Fibroblast of peridontal ligament (primary cell): ENCODE data around the gene DUSP7.

Experiments
- DNase-seq: peaks from one replicate; pipeline ENCODE4 v3.0.0-alpha.2; 2010; ENCODE audit errors: extremely low read depth

DUSP7 gene

GRCh38 chr3:52086461-52086860, 30.1 kb upstream of the DUSP7 start:
- no peak for DNase-seq

DNA sequence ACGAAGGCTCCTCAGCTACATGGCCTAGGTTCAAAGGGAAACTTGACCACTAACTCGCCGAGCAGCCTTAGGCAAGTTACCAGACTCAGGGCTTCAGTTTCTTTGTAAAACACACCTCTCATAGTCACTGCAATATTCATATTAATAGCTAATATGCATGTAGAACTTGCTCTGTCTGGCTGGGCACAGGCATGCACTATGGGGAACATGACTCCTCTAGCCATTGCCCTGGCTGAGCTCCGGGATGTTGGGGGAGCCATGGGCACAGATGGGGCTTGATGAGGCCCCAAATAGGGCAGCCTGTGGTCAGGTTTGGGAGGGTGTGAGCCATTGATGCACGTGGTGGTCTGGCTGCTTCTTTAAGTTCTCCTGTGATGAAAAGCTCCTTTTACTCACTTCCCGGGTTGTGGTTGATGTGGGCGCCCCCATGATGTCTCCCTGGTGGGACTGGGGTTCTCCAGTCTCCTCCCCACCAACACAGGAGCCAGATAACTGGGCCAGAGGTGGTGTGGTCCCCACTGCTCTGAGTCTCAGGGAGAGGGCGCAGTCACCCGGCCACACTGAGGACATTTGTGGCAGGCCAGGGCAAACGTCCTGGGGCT, 29.4 kb upstream of the DUSP7 start:
- no peak for DNase-seq

- DNase-seq, result no peak
Measured at GRCh38 chr3:52084954-52085680, 28.7 kb upstream of the DUSP7 start.

- no peak for DNase-seq
Measured at GRCh38 chr3:52084216-52084945, 28.0 kb upstream of the DUSP7 start.

GRCh38 chr3:52083556-52084087, 27.3 kb upstream of the DUSP7 start:
- no peak for DNase-seq

DNA sequence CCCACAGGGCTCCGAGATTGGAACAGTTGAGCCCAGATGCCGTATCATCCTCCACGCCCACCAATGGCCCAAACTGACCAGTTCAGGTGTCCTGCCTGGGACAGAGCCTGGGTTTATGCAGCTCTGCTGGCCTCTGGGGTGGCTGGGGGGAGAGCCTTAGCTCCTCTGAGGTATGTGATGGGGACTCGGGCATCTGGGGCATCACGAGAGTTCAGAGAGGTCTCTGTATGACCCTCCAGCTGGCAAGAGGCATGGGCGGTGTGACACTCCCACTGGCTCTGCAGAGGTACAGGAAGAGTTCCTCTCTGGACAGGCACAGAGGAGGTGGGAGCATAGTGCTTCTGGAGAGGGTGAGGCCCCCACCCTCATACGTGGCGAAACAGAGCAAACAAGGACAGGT, 26.6 kb upstream of the DUSP7 start:
- no peak for DNase-seq

GRCh38 chr3:52080830-52081719, 24.7 kb upstream of the DUSP7 start:
- no peak for DNase-seq

DNA sequence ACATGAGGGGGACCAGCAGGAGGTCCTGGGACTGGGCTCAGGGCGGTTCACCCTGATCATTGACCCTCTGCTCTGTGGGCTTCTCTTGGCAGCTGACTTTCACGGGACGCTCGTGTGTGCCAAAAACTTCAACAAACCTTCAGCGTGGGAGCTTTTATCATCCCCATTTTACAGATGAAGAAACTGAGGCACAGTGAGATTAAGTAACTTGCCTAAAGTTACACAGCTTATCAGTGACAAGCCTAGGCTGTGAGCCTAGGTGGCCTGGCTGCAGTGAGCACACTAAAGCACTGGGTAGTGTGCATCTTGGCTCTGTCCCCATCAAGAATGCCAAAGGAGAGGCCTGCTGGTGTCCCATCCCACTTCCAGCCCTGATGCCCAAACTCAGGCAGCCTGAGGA, 23.6 kb upstream of the DUSP7 start:
- no peak for DNase-seq

DNA sequence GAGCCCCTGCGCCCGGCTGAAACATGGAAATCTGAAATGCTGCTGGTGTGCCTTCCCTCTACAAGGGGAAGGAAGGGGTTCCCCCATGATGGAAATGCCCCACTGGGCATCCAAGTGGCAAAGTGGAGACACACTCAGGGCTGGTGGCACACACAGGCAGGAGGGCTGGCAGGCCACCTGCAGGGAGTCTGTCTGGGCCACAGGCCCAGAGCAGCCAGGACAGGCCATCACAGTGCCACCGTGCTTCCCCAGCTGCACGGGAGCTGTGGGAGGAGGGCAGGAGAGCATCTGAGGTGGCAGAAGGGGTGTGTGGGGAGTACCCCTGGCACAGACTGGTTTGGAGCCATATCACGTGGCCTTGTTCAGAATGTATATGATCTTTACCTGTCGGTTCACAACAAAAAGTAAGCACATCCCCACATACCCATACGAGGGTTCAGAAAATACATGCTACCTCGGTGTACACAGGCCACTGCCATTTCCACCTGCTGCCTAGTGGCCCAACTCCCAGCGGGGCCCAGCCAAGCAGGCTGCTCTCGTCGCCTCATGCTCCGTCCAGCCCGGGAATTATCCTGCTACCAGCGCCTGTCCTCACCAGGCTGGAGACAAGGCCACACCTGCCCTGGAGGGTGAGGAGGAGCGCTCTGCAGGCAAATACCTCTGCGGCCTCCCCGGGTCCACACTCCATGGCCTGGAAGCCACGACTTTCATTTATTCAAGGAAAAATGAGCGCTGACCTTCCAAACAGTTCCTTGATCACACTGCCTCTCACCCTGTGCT, 22.6 kb upstream of the DUSP7 start:
- DNase-seq, result no peak

- no peak for DNase-seq
Measured at GRCh38 chr3:52077925-52078324, 21.6 kb upstream of the DUSP7 start.

DNA sequence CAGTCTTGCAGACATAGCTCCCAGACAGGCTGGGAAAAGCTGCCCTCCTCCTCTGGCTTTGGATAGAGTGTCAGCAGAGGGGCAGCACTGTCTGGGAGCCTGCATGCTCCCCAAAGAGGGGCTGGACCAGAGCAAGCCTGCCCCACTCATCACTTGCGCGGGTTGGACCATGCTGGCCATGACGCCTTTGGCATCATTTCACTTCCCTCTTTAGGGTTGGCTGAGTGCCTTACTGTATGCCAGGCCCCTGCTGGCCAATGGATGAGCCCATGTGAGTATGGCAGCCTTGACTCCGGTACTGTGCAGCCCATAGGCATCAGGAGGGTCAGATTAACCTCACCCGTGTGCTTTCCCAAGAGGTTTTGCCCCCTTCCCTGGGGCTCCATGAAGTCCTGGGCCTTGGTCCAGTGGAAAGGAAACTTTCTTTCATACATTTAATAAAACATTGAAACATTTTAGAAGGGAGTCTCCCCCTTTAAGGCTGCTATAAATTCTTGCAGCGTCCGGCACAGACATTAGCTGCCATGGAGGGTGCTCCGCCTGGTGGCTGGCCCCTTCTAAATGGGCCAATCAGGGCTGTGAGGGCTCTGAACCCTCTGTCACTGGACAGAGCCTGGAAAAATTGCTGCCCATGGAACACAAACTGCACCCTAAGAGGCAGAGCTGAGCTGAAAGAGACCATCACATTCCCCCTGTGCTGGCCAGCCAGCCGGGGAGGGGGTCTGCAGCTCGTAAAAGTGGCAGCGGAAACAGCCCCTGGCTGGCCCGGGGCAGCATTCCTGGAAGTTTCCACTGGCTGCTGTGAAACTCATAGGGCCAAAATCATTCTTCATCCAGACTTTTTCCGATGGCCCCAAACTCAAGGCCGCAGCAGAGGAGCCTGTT, 20.8 kb upstream of the DUSP7 start:
- no peak for DNase-seq

- DNase-seq, result no peak
Measured at GRCh38 chr3:52073490-52073889, 17.1 kb upstream of the DUSP7 start.

- no peak for DNase-seq
Measured at GRCh38 chr3:52072471-52072870, 16.1 kb upstream of the DUSP7 start.

- no peak for DNase-seq
Measured at GRCh38 chr3:52072020-52072419, 15.6 kb upstream of the DUSP7 start.

GRCh38 chr3:52070724-52071621, 14.6 kb upstream of the DUSP7 start:
- DNase-seq, result no peak

- DNase-seq, result no peak
Measured at GRCh38 chr3:52069855-52070254, 13.5 kb upstream of the DUSP7 start.

GRCh38 chr3:52069135-52069534, 12.8 kb upstream of the DUSP7 start:
- DNase-seq, result no peak

DNA sequence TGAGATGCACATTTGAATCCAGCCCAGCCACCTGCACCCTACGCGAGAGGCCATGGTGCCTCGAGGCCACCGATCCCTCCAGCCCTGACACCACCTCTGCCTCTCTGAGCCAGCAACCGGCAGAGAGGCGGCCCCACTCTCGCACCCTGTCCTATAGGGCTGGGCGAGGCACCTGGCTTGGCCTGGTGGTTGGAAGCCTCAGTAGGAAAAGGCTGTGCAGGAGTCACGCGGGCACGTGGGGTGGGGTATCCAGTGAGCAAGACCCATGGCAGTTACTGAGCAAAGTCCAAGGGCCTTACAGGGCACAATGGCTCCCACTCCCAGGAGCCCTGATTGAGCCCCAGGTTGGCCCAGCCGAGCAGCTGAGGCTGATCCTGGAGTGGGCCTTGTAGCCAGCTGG, 12.4 kb upstream of the DUSP7 start:
- no peak for DNase-seq

- no peak for DNase-seq
Measured at GRCh38 chr3:52068055-52068571, 11.7 kb upstream of the DUSP7 start.
